GM10266 (cell line): ENCODE measurements around the gene FZD4.
"Not testable (repeated sequence)": the region's sequence is repeated elsewhere in the genome, so short reads cannot be mapped to it uniquely, and the experiment has no call there.

Source experiments
- DNase-seq: peaks from one replicate; pipeline ENCODE4 v3.0.0; 2012; ENCODE audit errors: extremely low spot score
- TF ChIP-seq, protein P1 (sequence below): IDR thresholded peaks from 2 replicates; pipeline ENCODE4 v1.5.1; 2012; ENCODE audit warnings: mild to moderate bottlenecking, low read depth; ENCODE audit not compliant: control insufficient read depth, insufficient read depth; ENCODE audit errors: missing control alignments

Gene FZD4

GRCh38 chr11:86955361-86956120, at the start of gene FZD4:
TSS of gene FZD4 (minus strand) at chr11:86955395. CDS start at chr11:86955085, 310 bp downstream.
- peak; percentile 95 for DNase-seq
- TF ChIP-seq, protein P1, sequence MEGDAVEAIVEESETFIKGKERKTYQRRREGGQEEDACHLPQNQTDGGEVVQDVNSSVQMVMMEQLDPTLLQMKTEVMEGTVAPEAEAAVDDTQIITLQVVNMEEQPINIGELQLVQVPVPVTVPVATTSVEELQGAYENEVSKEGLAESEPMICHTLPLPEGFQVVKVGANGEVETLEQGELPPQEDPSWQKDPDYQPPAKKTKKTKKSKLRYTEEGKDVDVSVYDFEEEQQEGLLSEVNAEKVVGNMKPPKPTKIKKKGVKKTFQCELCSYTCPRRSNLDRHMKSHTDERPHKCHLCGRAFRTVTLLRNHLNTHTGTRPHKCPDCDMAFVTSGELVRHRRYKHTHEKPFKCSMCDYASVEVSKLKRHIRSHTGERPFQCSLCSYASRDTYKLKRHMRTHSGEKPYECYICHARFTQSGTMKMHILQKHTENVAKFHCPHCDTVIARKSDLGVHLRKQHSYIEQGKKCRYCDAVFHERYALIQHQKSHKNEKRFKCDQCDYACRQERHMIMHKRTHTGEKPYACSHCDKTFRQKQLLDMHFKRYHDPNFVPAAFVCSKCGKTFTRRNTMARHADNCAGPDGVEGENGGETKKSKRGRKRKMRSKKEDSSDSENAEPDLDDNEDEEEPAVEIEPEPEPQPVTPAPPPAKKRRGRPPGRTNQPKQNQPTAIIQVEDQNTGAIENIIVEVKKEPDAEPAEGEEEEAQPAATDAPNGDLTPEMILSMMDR, result peak; percentile 24

DNA sequence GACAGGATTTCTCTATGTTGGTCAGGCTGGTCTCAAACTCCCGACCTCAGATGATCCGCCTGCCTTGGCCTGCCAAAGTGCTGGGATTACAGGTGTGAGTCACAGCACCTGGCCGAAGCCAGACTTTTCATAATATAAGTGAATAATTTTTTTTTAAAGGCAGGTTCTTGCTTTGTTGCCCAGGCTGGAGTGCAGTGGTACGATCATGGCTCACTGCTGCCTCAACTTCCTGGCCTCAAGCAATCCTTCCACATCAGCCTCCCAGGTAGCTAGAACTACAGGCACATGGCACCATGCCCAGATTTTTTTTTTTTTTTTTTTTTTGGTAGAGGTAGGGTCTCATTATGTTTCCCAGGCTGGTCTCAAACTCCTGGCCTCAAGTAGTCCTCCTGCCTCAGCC, 49.1 kb upstream of the FZD4 start:
- DNase-seq, result not testable (repeated sequence)

GRCh38 chr11:87002918-87003317, 47.7 kb upstream of the FZD4 start:
- DNase-seq, result no peak
- TF ChIP-seq, protein P1, result no peak

DNA sequence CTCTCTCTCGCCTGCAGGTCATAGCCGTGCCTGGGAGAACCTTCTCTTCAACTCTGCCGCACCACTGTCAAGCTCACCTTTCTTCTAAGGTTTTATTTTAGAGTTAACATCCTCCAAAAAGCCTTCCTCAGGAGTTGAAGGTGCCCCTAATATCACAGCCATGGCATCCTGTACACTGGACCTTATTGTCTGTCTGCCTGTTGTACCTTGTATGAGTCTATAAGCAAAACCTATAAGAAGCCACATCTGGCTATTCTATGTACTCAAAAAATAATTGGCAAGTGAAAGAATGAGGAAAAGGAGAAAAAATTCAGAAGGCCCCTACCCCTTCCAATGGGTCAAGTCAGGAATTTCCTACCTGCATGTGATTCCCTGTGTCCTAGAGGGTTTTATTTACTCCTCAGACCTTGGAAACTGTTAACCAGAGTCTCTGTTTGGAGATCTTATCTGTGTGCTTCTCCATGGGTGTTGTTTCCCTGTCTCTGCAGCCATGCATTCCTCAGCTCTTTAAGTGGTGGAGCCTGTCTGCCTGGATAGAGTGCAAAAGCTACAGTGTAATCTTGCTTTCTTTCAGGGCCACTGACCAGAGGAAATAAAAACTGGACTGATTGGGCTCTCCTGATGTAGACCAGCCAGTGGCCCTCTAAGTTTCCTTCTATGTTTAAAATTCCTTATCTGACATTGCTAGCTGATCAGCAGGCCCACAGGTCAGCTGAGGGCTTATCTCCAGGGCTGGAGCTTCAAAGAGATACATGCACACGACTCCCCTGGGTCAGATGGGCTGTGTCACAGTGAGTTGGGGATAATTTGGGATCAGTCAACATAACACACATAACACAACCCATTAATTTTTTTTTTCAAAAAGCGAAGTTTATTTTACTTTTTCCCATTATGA, 44.9 kb upstream of the FZD4 start:
- TF ChIP-seq, protein P1, result no peak
- no peak for DNase-seq

DNA sequence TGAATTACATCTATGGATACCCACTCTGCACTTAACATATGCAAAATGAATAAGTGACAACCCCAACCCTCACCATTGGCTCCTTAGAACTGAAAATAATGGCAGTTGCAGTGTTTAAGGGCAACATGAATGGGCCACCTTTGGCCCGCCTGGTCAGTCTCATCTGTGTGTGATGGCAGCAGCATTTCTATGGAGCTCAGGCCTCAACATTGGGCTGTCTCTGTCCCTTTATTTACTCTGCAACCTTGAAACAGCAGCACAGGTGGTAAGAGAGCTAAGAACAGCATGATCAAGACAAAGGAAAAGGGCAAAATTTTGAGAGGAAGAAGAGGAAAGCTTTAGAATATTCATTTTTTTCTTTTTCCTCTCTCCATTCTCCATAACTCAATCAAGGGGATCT, 44.2 kb upstream of the FZD4 start:
- DNase-seq, result no peak
- TF ChIP-seq, protein P1, result no peak

DNA sequence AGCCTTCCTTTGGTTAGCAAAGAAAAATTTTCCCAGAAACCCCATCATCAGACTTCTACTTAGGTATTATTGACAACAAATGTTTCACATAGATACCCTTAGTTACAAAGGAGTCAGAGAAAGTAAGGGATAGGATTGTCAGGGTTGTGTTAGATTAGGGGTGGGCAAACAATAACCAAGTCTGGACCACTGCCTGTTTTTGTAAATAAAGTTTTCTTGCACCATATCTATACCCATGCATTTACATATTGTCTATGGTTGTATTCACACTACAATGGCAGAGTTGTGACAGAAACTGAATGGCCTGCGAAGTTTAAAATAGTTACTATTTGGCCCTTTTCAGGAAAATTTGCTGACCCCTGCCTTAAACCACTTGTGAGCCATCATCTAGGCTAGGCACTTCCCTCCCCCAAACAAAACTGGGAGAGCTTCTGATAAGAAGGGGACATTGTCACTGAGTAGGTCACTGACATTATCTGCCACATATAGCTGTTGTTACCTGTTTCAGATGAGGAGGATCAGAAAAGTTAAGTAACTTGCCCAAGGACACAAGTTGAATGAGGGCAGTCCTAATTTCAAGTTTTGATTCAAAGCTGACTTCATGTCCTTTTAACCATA, 41.9 kb upstream of the FZD4 start:
- TF ChIP-seq, protein P1, result no peak
- no peak for DNase-seq

DNA sequence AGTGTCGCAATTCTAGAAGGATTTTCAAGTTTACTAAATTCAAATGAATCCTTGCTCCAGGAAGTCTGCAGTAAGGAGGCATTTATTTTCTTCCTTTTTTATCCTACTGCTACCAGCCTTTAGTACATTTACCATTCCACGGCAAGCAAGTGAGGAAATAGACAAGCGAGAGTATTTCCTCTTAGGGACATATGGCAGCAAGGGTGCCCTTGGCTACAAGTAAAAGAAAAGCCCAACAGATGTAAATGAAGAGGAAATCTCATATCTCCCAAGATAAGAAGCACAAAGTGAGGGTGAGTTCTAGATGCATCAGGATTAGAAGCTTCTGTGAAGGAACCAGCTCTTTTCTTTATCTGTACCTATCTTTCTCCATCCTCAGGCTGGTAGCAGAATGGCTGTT, 37.8 kb upstream of the FZD4 start:
- DNase-seq, result no peak
- TF ChIP-seq, protein P1, result no peak

DNA sequence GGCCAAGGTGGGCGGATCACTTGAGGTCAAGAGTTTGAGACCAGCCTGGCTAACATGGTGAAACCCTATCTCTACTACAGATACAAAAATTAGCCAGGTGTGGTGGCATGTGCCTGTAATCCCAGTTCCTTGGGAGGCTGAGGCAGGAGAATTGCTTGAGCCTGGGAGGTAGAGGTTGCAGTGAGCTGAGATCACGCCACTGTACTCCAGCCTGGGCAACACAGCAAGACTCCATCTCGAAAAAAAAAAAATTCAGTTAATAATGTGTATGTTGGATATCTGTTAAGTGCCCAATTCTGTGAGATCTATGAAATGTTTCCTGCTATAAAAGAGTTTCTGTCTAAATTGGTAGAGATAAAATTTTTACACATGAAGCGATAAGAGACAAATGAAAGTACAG, 37.1 kb upstream of the FZD4 start:
- not testable (repeated sequence) for DNase-seq
